Muscle layer of duodenum (tissue), 2 donors: Measurements from ENCODE around the gene EHD3.

ENCODE experiments used
- H3K27ac ChIP-seq: one replicate; pipeline ENCODE4 v1.7.0; 2013; ENCODE audit warnings: mild to moderate bottlenecking, low read length
- H3K27me3 ChIP-seq: one replicate; pipeline ENCODE4 v1.7.0; 2013; ENCODE audit warnings: low read depth, mild to moderate bottlenecking, control low read depth, low read length
- H3K36me3 ChIP-seq, 2 donors: one replicate each; pipeline ENCODE4 v1.7.0; 2013; ENCODE audit warnings: low read length in 2 of 2, control low read depth in 1 of 2, mild to moderate bottlenecking in 1 of 2; ENCODE audit not compliant: insufficient read depth in 2 of 2, control insufficient read depth in 1 of 2
- H3K4me1 ChIP-seq, 2 donors: one replicate each; pipeline ENCODE4 v1.7.0; 2013; ENCODE audit warnings: low read length in 2 of 2, mild to moderate bottlenecking in 2 of 2, control low read depth in 1 of 2, moderate library complexity in 1 of 2; ENCODE audit not compliant: insufficient read depth in 2 of 2, control insufficient read depth in 1 of 2
- H3K4me3 ChIP-seq, 2 donors: one replicate each; pipeline ENCODE4 v1.7.0; 2013; ENCODE audit warnings: low read length in 2 of 2, low read depth in 1 of 2, mild to moderate bottlenecking in 1 of 2
- H3K9me3 ChIP-seq, 2 donors: one replicate each; pipeline ENCODE4 v1.7.0; 2013; ENCODE audit warnings: low read length in 2 of 2, control low read depth in 1 of 2, mild to moderate bottlenecking in 1 of 2; ENCODE audit not compliant: control insufficient read depth in 1 of 2
- donor health status: healthy.

EHD3 gene

DNA sequence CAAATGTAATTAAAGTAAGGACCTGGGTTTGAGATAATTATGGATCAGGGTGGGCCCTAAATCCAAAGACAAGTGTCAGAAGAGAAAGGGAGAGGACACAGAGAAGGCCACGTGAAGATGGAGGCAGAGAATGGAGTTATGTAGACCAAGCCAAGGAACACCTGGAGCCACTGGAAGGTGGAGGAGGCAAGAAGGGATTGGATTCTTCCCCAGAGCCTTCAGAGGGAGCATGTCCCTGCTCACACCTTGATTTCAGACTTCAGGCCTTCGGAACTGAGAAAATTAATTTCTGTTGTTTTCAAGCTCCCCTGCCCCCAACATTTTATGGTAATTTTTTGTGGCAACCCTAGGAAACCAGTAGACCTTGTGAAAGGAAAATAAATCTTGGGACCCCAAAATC, 36.3 kb upstream of the EHD3 start:
- H3K4me3 ChIP-seq, result no peak overlapping the region
- H3K27me3 ChIP-seq, result no peaks in the 10 kb centered on the region
- H3K27ac ChIP-seq, result no peak overlapping the region
- H3K36me3 ChIP-seq, result no peaks in the 10 kb centered on the region
- peaks cover 0 to under 1% of the 10 kb centered on the region in 2 donors for H3K4me1 ChIP-seq
- no peaks in the 10 kb centered on the region for H3K9me3 ChIP-seq

DNA sequence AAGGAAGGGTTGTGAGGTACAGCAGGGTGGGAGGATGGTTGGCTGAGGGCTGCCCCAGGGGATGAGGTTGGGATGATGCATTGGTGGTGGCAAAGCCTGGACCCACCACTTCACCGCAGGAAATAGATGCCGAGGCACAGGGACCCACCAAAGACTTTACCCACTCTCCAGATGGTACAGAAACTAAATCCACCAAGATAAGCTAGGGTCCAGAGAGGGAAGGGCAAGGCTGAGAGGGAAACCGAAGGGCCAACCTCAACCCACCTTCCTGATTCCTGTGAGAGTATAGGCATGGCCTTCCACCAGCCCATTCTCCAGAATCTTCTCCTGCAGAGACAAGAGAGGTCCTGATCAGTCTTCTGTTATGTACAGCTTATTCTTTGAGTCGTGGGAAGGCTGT, 34.7 kb upstream of the EHD3 start:
- no peaks in the 10 kb centered on the region for H3K27me3 ChIP-seq
- no peaks in the 10 kb centered on the region for H3K9me3 ChIP-seq
- no peak overlapping the region for H3K27ac ChIP-seq
- H3K36me3 ChIP-seq, result no peaks in the 10 kb centered on the region
- H3K4me1 ChIP-seq, result peaks cover 0 to 12% of the 10 kb centered on the region in 2 donors
- no peak overlapping the region for H3K4me3 ChIP-seq

- H3K27ac ChIP-seq, result no peak overlapping the region
- H3K9me3 ChIP-seq, result no peaks in the 10 kb centered on the region
- no peak overlapping the region for H3K4me3 ChIP-seq
- H3K36me3 ChIP-seq, result no peaks in the 10 kb centered on the region
- H3K4me1 ChIP-seq, result peaks cover 0 to 12% of the 10 kb centered on the region in 2 donors
- H3K27me3 ChIP-seq, result no peaks in the 10 kb centered on the region
Observed at GRCh38 chr2:31200972-31201371, 33.0 kb upstream of the EHD3 start.

DNA sequence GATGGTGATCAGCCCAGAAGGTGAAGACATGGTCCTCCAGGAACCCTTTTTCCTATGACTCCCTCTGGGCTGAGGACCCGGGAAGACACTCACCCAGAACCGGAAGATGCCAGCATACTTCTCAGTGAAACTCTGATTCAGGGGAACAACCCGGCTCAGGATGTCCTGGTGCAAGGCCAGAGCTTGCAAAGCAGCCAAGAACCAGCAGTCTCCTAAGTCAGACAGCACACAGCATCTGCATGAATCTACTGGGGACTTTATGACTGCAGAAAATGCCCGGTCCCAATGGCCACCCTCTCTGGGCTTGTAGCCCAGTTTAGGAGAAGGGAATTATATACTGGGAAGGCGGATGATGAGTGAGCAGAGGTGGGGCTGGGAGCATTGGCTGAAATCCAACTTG, 31.9 kb upstream of the EHD3 start:
- H3K9me3 ChIP-seq, result no peaks in the 10 kb centered on the region

DNA sequence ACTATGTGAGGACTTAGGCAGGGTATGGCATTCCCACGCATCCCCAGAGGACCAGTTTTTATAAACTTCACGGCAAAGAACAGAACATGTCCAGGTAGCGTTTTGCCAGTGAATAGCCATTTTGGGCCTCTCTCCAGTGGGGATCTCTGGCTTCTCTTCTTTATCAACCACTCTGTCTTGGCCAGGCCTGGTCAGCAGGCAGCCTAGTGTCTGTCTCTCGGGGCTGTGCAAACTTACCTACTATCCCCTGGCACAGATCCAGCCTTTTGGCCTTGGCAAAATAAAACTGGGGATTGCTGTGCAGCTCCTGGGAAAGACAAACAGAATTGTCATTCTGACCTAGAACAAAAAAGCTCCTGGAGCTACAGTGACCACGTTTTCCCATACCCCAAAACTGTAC, 31.1 kb upstream of the EHD3 start:
- no peak overlapping the region for H3K27ac ChIP-seq
- no peaks in the 10 kb centered on the region for H3K27me3 ChIP-seq
- no peaks in the 10 kb centered on the region for H3K36me3 ChIP-seq
- H3K4me3 ChIP-seq, result no peak overlapping the region
- peaks cover 0 to 12% of the 10 kb centered on the region in 2 donors for H3K4me1 ChIP-seq
- H3K9me3 ChIP-seq, result no peaks in the 10 kb centered on the region

More for the DNA sequence above, 31.9 kb upstream of the EHD3 start:
- H3K27ac ChIP-seq, result no peak overlapping the region
- no peaks in the 10 kb centered on the region for H3K27me3 ChIP-seq
- no peaks in the 10 kb centered on the region for H3K36me3 ChIP-seq
- no peak overlapping the region for H3K4me3 ChIP-seq
- peaks cover 0 to 12% of the 10 kb centered on the region in 2 donors for H3K4me1 ChIP-seq

DNA sequence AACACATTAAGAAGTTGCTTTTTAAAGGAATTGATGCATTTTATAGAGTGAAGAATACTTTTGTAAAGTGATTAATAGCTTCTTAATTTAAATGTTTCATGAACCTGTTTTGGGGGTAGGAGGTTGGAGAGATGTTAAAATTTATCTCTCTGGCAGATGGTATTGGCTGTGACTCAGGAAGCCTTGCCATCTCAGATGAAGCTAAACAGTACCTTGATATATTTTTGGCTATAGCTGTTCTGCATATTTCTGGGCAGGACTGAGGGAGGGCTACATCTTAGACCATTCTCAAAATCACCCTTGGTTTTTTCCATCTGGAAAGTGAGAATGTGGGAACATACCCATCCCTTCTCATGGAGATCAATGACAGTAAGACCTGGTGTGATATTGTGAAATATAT, 30.0 kb upstream of the EHD3 start:
- no peaks in the 10 kb centered on the region for H3K27me3 ChIP-seq
- H3K4me1 ChIP-seq, result peaks cover 0 to 12% of the 10 kb centered on the region in 2 donors
- no peak overlapping the region for H3K27ac ChIP-seq
- no peak overlapping the region for H3K4me3 ChIP-seq
- no peaks in the 10 kb centered on the region for H3K9me3 ChIP-seq
- no peaks in the 10 kb centered on the region for H3K36me3 ChIP-seq

DNA sequence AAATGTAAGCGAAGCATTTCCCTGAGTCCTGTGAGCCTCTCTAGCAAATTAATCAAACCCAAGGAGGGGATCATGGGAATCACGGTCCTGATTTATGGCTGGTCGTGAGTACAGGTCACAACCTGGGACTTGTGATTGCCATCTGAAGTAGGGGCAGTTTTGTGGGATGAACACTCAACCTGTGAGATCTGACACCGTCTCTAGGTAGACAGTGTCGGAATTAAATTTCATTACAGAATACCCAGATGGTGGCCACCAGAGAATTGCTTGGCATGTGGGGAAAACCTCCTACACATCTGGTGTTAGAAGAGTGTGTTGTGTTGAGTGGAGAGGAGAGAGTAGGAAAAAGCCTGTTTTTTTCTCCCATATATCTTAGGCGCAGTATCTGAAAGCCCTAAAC, 29.2 kb upstream of the EHD3 start:
- H3K4me3 ChIP-seq, result no peak overlapping the region
- no peaks in the 10 kb centered on the region for H3K36me3 ChIP-seq
- no peak overlapping the region for H3K27ac ChIP-seq
- no peaks in the 10 kb centered on the region for H3K27me3 ChIP-seq
- peaks cover 0 to 12% of the 10 kb centered on the region in 2 donors for H3K4me1 ChIP-seq
- no peaks in the 10 kb centered on the region for H3K9me3 ChIP-seq

DNA sequence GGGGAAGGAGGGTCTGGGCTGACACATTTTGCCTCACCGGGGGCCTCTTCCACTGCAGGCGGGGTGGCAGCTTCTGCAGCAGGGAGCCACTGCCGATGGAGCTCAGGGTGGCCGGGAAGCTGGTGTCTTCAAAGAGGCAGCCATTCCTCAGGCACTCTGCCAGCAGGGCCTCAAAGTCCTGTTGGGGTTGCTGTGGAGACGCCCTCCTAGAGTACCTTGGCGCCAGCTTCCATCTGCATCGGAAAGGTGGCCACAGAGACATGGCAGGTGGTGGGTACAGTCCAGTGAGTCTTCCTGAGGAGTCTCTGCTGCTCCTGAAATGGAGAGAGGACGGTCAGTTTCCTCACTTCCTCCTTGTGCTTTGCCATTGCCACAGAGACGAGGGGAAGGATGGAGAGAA, 28.8 kb upstream of the EHD3 start:
- H3K27ac ChIP-seq, result no peak overlapping the region
- no peaks in the 10 kb centered on the region for H3K36me3 ChIP-seq
- peaks cover 0 to 12% of the 10 kb centered on the region in 2 donors for H3K4me1 ChIP-seq
- H3K27me3 ChIP-seq, result no peaks in the 10 kb centered on the region
- no peaks in the 10 kb centered on the region for H3K9me3 ChIP-seq
- H3K4me3 ChIP-seq, result no peak overlapping the region

DNA sequence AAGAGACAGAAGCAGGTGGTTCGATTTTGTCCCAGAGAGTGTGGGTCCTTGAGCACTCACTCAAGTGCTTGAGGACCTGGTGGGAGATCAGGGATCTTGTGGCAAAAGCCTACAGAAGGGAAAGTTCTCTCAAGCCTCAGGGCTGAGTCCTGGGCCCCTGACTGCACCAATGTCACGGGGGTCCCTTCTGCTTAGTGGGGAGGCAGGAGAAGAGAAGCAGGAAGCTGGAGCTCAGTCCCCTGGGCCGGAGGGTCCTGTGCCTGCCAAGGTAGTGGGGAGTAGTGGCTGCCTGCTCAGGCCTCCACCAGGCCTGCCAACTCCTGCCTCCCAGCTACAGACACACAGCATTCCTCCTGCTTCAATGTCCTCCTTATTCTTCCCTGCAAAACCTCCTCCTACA, 28.3 kb upstream of the EHD3 start:
- H3K4me3 ChIP-seq, result no peak overlapping the region
- no peaks in the 10 kb centered on the region for H3K27me3 ChIP-seq
- no peaks in the 10 kb centered on the region for H3K9me3 ChIP-seq
- peaks cover 0 to 12% of the 10 kb centered on the region in 2 donors for H3K4me1 ChIP-seq
- H3K27ac ChIP-seq, result no peak overlapping the region
- H3K36me3 ChIP-seq, result no peaks in the 10 kb centered on the region

- no peak overlapping the region for H3K27ac ChIP-seq
- H3K4me3 ChIP-seq, result no peak overlapping the region
- no peaks in the 10 kb centered on the region for H3K36me3 ChIP-seq
- no peaks in the 10 kb centered on the region for H3K9me3 ChIP-seq
- H3K4me1 ChIP-seq, result peaks cover 0 to 10% of the 10 kb centered on the region in 2 donors
- no peaks in the 10 kb centered on the region for H3K27me3 ChIP-seq
Observed at GRCh38 chr2:31207790-31208189, 26.2 kb upstream of the EHD3 start.

DNA sequence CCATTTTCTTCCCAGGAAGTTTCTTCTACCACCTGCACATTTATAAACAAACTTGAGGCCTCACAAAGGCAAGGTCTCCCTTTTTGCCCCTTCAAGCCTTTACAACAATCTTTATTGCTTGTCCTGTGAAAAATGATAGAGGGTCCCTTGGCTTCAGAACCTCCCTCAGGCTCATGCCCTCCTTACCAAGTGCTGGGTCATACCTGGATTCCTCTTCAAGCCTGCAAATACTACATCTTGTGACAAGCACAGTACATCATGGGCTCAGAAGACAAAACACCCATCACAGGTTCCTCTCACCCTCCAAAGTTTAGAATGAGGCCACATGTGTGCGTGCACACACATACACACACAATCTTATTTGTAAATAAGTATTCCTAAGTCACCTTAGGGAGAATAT, 25.7 kb upstream of the EHD3 start:
- no peaks in the 10 kb centered on the region for H3K9me3 ChIP-seq
- no peaks in the 10 kb centered on the region for H3K36me3 ChIP-seq
- peaks cover 0 to 5% of the 10 kb centered on the region in 2 donors for H3K4me1 ChIP-seq
- no peak overlapping the region for H3K27ac ChIP-seq
- H3K27me3 ChIP-seq, result no peaks in the 10 kb centered on the region
- no peak overlapping the region for H3K4me3 ChIP-seq

DNA sequence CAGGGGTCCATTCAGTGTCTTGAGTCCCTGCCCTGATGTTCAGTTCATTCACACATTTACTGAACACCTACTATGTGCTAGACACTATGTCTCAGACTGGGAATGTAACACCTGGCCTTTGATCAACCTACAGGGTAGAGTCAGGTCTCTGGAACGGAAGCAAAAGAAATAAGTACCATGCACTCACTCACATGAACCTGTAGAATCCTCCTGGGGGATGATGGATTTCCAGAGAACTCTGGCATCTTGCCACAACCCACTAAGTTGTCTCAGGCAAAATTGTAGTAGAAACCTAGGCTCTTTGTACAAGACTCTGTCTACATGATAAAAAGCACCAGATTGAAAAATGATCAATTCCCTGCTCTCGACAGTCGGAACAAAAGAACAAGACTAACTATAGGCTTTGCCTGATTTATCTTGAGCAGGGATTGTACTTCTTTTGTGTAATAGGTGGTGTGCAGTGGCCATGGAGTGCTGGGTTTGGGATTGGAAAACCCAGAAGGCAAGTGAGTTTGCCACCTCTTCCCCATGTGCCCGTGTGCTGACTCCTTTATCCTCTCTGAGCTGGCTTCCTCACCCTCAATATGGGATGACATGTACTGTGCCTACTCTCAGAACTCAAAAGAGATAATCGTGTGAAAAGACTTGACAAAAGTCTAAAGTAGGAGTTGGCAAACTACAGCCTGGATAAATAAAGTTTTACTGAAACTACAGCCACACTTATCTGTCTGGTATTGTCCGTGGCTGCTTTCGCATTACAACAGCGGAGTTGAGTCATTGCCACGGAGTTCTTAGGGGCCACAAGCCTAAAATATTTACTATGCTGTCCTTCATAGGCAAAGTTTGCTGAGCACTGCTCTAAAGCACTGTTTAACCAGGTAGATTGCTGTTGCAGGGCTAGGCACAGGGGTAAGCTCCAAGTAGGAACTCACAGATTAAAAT, 21.0 kb upstream of the EHD3 start:
- H3K27ac ChIP-seq, result no peak overlapping the region
- no peak overlapping the region for H3K4me3 ChIP-seq
- H3K4me1 ChIP-seq, result no peaks in the 10 kb centered on the region
- no peaks in the 10 kb centered on the region for H3K36me3 ChIP-seq
- no peaks in the 10 kb centered on the region for H3K27me3 ChIP-seq
- no peaks in the 10 kb centered on the region for H3K9me3 ChIP-seq
